ENCODE data around the gene TRAM2. TPM values are rescaled to one million over a fixed set of nuclear protein-coding genes. Genes with fewer than 3 reads are reported as not detected.
A peak's percentile ranks its signal among the peaks of the same experiment; 100 is the strongest.

Gene TRAM2
- total and polyA plus RNA-seq, 9 of the 15 experiments (the other 6 are each of a cell fraction or from before 2014, with no cell fraction given) = 2.6 to 13.3 (median 8.9) TPM

DNA sequence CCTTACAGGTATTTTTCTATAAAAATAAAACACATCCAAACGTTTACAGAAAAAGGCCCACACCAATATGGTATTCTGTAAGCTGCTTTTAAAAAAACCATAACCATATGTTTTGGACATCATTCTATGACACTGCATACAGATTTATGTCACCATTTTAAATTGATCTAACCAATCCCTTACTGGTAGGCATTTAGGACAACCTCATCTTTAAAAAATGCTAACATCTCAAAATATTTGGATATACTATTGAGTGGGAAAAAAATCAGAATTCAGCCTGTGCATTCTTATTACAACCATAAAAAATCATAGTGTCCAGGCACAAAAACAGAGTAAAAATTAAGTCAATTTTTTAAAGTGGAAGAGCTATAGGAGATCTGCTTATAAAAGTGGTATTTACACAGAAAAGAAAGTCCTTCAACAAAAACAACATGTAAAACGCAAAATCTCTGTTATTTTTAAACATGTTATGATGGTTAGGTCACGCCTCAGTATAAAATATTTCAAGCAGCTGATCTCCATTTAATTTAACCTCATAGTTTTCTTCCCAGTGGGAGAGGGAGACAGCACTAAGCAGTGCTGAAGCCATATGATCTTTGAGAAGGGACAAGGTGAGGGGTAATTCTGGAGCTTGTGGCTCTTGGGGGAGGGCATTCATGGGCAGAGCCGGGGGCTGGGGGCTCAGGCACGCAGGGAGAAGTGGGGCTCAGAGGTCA is 21.2 kb downstream of the TRAM2 start:
- H3K27ac ChIP-seq (ENCODE audit: extremely low read depth, low read depth, low read length) = no peak overlapping the region
- H2AFZ ChIP-seq (ENCODE audit: low read depth, low read length) = no peak overlapping the region
- in situ Hi-C loops (cut with MboI) (no loop called here), intact Hi-C loops (cut with micrococcal nuclease) (no loop called here)
- H3K36me3 ChIP-seq (ENCODE audit: control insufficient read depth, insufficient read depth, low read length) = no peaks in the 10 kb centered on the region; the same call in 2 of the 3 replicates
- peaks cover 6% of the 10 kb centered on the region; the same call in 1 of the 2 replicates for H4K20me1 ChIP-seq (replicated peaks; ENCODE audit: control insufficient read depth, insufficient read depth, low read length)
- ChIA-PET POLR2A (interaction anchor here (0.7 to 1.2 kb wide), 2 partner anchors 15 to 16 kb away, joined by 4 to 5 read pairs; no protein-coding TSS in a partner anchor), CTCF (ENCODE audit: low intra/inter-chr PET ratio) (no interaction called here)
- no peak for TF ChIP-seq SIN3B (IDR thresholded peaks at IDR 0.05; ENCODE audit: low read depth)
- no peak for TF ChIP-seq TSC22D4 (tag; IDR thresholded peaks at IDR 0.05)
- no peak for TF ChIP-seq FUS (optimal IDR thresholded peaks at IDR 0.05; ENCODE audit: low read depth, low read length)
- TF ChIP-seq RNF2 (IDR thresholded peaks at IDR 0.05) = no peak
- no peaks in the 10 kb centered on the region for H3K9me3 ChIP-seq (replicated peaks; ENCODE audit: control insufficient read depth, insufficient read depth, low read depth, low read length)
- BruUV-seq (replicated peaks) = no TSS peak
- no peak overlapping the region for H3K9ac ChIP-seq (ENCODE audit: insufficient read depth in 1 of 2, low read depth in 2 of 2, low read length in 2 of 2)
- H3K4me2 ChIP-seq (ENCODE audit: insufficient read depth, low read length) = no peak overlapping the region
- DNase-seq (ENCODE audit: extremely low read depth in 1 of 4, low spot score in 3 of 4) = no peak
- H3K9me1 ChIP-seq (ENCODE audit: control insufficient read depth, insufficient read depth, low read length) = no peaks in the 10 kb centered on the region
- no peak overlapping the region for H3K4me3 ChIP-seq
- H3K4me1 ChIP-seq (replicated peaks in 1 of 2; ENCODE audit: control insufficient read depth in 2 of 2, insufficient read depth in 2 of 2, low read length in 2 of 2) = peaks cover 12 to 30% of the 10 kb centered on the region in 2 experiments
- ATAC-seq = no peak
- no peaks in the 10 kb centered on the region for H3K27me3 ChIP-seq (ENCODE audit: control insufficient read depth in 2 of 2, insufficient read depth in 2 of 2, low read length in 2 of 2)
- FAIRE-seq = no peak
- 36% methylated on average over 3 of the region's 5 CpGs for WGBS (ENCODE audit: insufficient coverage, low coverage, missing lambda C conversion rate)
- H3K79me2 ChIP-seq (ENCODE audit: control insufficient read depth, insufficient read depth, low read length) = peaks cover 5% of the 10 kb centered on the region

- POLR2A ChIA-PET = no interaction called here
- DNase-seq (ENCODE audit: extremely low read depth in 1 of 4, low spot score in 3 of 4) = no peak
- Histone ChIP-seq H3K4me3 (no peak overlapping the region), H3K79me2 (ENCODE audit: control insufficient read depth, insufficient read depth, low read length) (peaks cover 4% of the 10 kb centered on the region; the same call in 2 of the 3 replicates), H3K27me3 (ENCODE audit: control insufficient read depth in 2 of 2, insufficient read depth in 2 of 2, low read length in 2 of 2) (no peaks in the 10 kb centered on the region), H3K9me1 (ENCODE audit: control insufficient read depth, insufficient read depth, low read length) (no peaks in the 10 kb centered on the region), H4K20me1 (replicated peaks; ENCODE audit: control insufficient read depth, insufficient read depth, low read length) (peaks cover 6% of the 10 kb centered on the region; the same call in 1 of the 2 replicates), H3K36me3 (ENCODE audit: control insufficient read depth, insufficient read depth, low read length) (no peaks in the 10 kb centered on the region; the same call in 2 of the 3 replicates), H3K9me3 (replicated peaks; ENCODE audit: control insufficient read depth, insufficient read depth, low read depth, low read length) (no peaks in the 10 kb centered on the region), H3K4me2 (ENCODE audit: insufficient read depth, low read length) (no peak overlapping the region), H3K4me1 (replicated peaks in 1 of 2; ENCODE audit: control insufficient read depth in 2 of 2, insufficient read depth in 2 of 2, low read length in 2 of 2) (peaks cover 12 to 31% of the 10 kb centered on the region in 2 experiments), H2AFZ (ENCODE audit: low read depth, low read length) (no peak overlapping the region), H3K27ac (ENCODE audit: extremely low read depth, low read depth, low read length) (no peak overlapping the region), H3K9ac (ENCODE audit: insufficient read depth in 1 of 2, low read depth in 2 of 2, low read length in 2 of 2) (no peak overlapping the region)
- ATAC-seq = no peak
- TF ChIP-seq ZNF121 (CRISPR knock-in tag; conservative IDR thresholded peaks at IDR 0.05) = peak; percentile 84; the same call in 1 of the 2 replicates
- TF ChIP-seq, protein P1, sequence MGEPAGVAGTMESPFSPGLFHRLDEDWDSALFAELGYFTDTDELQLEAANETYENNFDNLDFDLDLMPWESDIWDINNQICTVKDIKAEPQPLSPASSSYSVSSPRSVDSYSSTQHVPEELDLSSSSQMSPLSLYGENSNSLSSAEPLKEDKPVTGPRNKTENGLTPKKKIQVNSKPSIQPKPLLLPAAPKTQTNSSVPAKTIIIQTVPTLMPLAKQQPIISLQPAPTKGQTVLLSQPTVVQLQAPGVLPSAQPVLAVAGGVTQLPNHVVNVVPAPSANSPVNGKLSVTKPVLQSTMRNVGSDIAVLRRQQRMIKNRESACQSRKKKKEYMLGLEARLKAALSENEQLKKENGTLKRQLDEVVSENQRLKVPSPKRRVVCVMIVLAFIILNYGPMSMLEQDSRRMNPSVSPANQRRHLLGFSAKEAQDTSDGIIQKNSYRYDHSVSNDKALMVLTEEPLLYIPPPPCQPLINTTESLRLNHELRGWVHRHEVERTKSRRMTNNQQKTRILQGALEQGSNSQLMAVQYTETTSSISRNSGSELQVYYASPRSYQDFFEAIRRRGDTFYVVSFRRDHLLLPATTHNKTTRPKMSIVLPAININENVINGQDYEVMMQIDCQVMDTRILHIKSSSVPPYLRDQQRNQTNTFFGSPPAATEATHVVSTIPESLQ (CRISPR knock-in tag; IDR thresholded peaks at IDR 0.05) = no peak
- BruUV-seq (replicated peaks) = no TSS peak
- no peak for FAIRE-seq
- in situ Hi-C loops (cut with MboI) (no loop called here), intact Hi-C loops (cut with micrococcal nuclease) (no loop called here)
- CTCF ChIA-PET (ENCODE audit: low intra/inter-chr PET ratio) = no interaction called here
- 92% methylated on average over 5 of the region's 6 CpGs for WGBS (ENCODE audit: insufficient coverage, low coverage, missing lambda C conversion rate)
Observed at GRCh38 chr6:52554684-52555280, 22.1 kb downstream of the TRAM2 start.
